HepG2 (cell line): Measurements from ENCODE around the gene NXT1. TPM values are rescaled to one million over a fixed set of nuclear protein-coding genes. Genes with fewer than 3 reads are reported as not detected.

Experiments used
- ATAC-seq: fragments of 200-7000 bp; cut with Tn5 transposase; 3 replicates; pipeline ENCODE4 v1.9.1; 2020; ENCODE audit warnings: mild to moderate bottlenecking, moderate library complexity
- BruUV-seq: library from RNA; stranded (reverse); fragments of 400-500 nt; replicated peaks from 2 replicates; lab custom pipeline; 2021; lab: Mats Ljungman, UMichigan
- CTCF ChIA-PET: fragments of 300-600 bp; formaldehyde crosslinking; extraction: SDS; loops from one replicate; lab custom pipeline; 2021; ENCODE audit warnings: low total read pairs, inconsistent platforms, low intra/inter-chr PET ratio; lab: Yijun Ruan, JAX
- POLR2A ChIA-PET: fragments of 350-600 bp; sonication (Branson Sonifier 250); formaldehyde crosslinking; loops from one replicate; lab custom pipeline; 2020; ENCODE audit warnings: antibody characterized with exemption, inconsistent platforms; lab: Yijun Ruan, JAX
- DNase-seq: peaks from one replicate; pipeline ENCODE4 v3.0.0-alpha.2; 2015; ENCODE audit warnings: low spot score
- FAIRE-seq: peaks from 3 replicates; lab custom pipeline; 2011; peaks lifted over from hg19 to GRCh38; lab: Jason Lieb, UNC
- H2AFZ ChIP-seq: one replicate; pipeline ENCODE4 v1.6.1; 2011; ENCODE audit warnings: low read length, inconsistent platforms
- H3K27ac ChIP-seq: fragments of 300-600 bp; 3 replicates; pipeline ENCODE4 v1.8.0; 2011; ENCODE audit warnings: mixed run types, mild to moderate bottlenecking, mixed read lengths, low read length, inconsistent platforms; ENCODE audit not compliant: insufficient read depth; ENCODE audit errors: extremely low read length
- H3K27me3 ChIP-seq, 2 experiments: fragments of 200-600 bp in 1 of 2; 2 replicates in 1 of 2; 3 replicates in 1 of 2; pipeline versions ENCODE4 v1.6.0 to v1.8.0; 2011; ENCODE audit warnings: low read length in 2 of 2, mild to moderate bottlenecking in 2 of 2, moderate library complexity in 2 of 2, inconsistent platforms in 1 of 2; ENCODE audit not compliant: insufficient read depth in 2 of 2, control insufficient read depth in 1 of 2
- H3K36me3 ChIP-seq, 2 experiments: fragments of 200-600 bp in 1 of 2; replicated peaks in 1 of 2; 2 replicates in 1 of 2; 3 replicates in 1 of 2; pipeline versions ENCODE4 v1.5.1 to v1.8.0; 2011; ENCODE audit warnings: low read length in 2 of 2, inconsistent platforms in 1 of 2; ENCODE audit not compliant: insufficient read depth in 2 of 2, control insufficient read depth in 1 of 2
- H3K4me1 ChIP-seq: 2 replicates; pipeline ENCODE4 v1.5.1; 2012; ENCODE audit warnings: low read length, inconsistent platforms; ENCODE audit not compliant: insufficient read depth
- H3K4me2 ChIP-seq: 2 replicates; pipeline ENCODE4 v1.6.0; 2011; ENCODE audit warnings: low read depth, low read length, inconsistent platforms
- H3K4me3 ChIP-seq, 3 experiments: fragments of 200-600 bp in 1 of 3; sonication (generic), shearing (Covaris generic) in 1 of 3; replicated peaks in 1 of 3; 2 replicates each; pipeline ENCODE4 v1.5.1; 2011 to 2016; ENCODE audit warnings: low read length in 3 of 3, inconsistent platforms in 2 of 3, low read depth in 2 of 3, mild to moderate bottlenecking in 2 of 3, control low read depth in 1 of 3, mixed read lengths in 1 of 3; ENCODE audit not compliant: insufficient read depth in 1 of 3
- H3K79me2 ChIP-seq: one replicate; pipeline ENCODE4 v1.6.1; 2011; ENCODE audit warnings: low read length, inconsistent platforms; ENCODE audit not compliant: insufficient read depth
- H3K9ac ChIP-seq: 2 replicates; pipeline ENCODE4 v1.6.0; 2011; ENCODE audit warnings: mild to moderate bottlenecking, low read depth, low read length, inconsistent platforms; ENCODE audit not compliant: insufficient read depth
- H3K9me3 ChIP-seq: 2 replicates; pipeline ENCODE4 v1.5.1; 2012; ENCODE audit warnings: mild to moderate bottlenecking, low read length
- H4K20me1 ChIP-seq: 2 replicates; pipeline ENCODE4 v1.6.0; 2011; ENCODE audit warnings: inconsistent platforms, mild to moderate bottlenecking, low read length, moderate library complexity; ENCODE audit not compliant: insufficient read depth
- ELF4 ChIP-seq: sonication (generic); formaldehyde crosslinking; IDR thresholded peaks from 2 replicates; pipeline ENCODE4 v1.5.0; 2020; ENCODE audit warnings: missing genetic modification reagents, mild to moderate bottlenecking, moderate library complexity, borderline replicate concordance
- FOSL1 ChIP-seq: sonication (generic); formaldehyde crosslinking; IDR thresholded peaks from 2 replicates; pipeline ENCODE4 v1.9.0; 2021; ENCODE audit warnings: missing genetic modification reagents, borderline replicate concordance
- TBX2 ChIP-seq: sonication (generic); formaldehyde crosslinking; IDR thresholded peaks from 2 replicates; pipeline ENCODE4 v1.5.0; 2020; ENCODE audit warnings: missing genetic modification reagents, mild to moderate bottlenecking, borderline replicate concordance
- TERF1 ChIP-seq: sonication (generic); formaldehyde crosslinking; IDR thresholded peaks from 2 replicates; pipeline ENCODE4 v1.8.0; 2022; ENCODE audit warnings: mild to moderate bottlenecking, missing genetic modification reagents, moderate library complexity
- ZNF768 ChIP-seq: sonication (generic); formaldehyde crosslinking; IDR thresholded peaks from 2 replicates; pipeline ENCODE4 v1.4.0; 2020; ENCODE audit warnings: missing genetic modification reagents
- WGBS: methylation state at CpG from one replicate; pipeline ENCODE4 v1.1.6; 2017; ENCODE audit warnings: low lambda C conversion rate; 5-methylcytosine and 5-hydroxymethylcytosine counted together
- in situ Hi-C: cut with HindIII; loops from 2 replicates; pipeline ENCODE4 v1.10.0; 2017; ENCODE audit warnings: low pct_unique_long_range_greater_than_20kb; ENCODE audit not compliant: extremely low pct_ligation_motif_present
- intact Hi-C: fragments of 100-400 bp; cut with micrococcal nuclease; formaldehyde crosslinking; loops from one replicate; pipeline ENCODE4 v1.10.0; 2022; ENCODE audit not compliant: unreplicated experiment
- polyA plus RNA-seq, 8 experiments: library from polyadenylated mRNA; depleted of rRNA in 3 of 8; stranded (reverse) in 7 of 8; unstranded in 1 of 8; fragments of >200 nt; fragmentation: Illumina TruSeq in 4 of 8; extraction: Trizol in 4 of 8; gene quantifications; 2 replicates each; pipeline versions ENCODE4 v1.2.1 to v1.2.3, GENCODE V29; 2011 to 2016; ENCODE audit warnings: low read depth in 4 of 8, missing spikeins in 1 of 8, mixed read lengths in 1 of 8; ENCODE audit not compliant: insufficient read depth in 1 of 8
- total RNA-seq, 5 experiments: library from RNA; depleted of rRNA; stranded (reverse); fragments of >200 nt; fragmentation: Illumina TruSeq; extraction: Trizol; gene quantifications; 2 replicates each; pipeline ENCODE4 v1.2.3, GENCODE V29; 2016; ENCODE audit warnings: low read depth in 1 of 5

Gene NXT1
- total and polyA plus RNA-seq, 2 of the 13 experiments (the other 11 are each of a cell fraction or from before 2014, with no cell fraction given) = 35.6 to 65.9 TPM

- 61% methylated on average over 12 of the region's 15 CpGs for WGBS
- no peaks in the 10 kb centered on the region for H3K4me1 ChIP-seq
- in situ Hi-C loops (no loop called here), intact Hi-C loops (no loop called here)
- TF ChIP-seq ELF4 (CRISPR knock-in tag) (no peak), TBX2 (no peak), FOSL1 (CRISPR knock-in tag) (no peak), TERF1 (CRISPR knock-in tag) (no peak), ZNF768 (0 out of 2 replicates have a peak, but pooled peaks have one; percentile 8)
- no peaks in the 10 kb centered on the region for H3K27me3 ChIP-seq
- H3K79me2 ChIP-seq = no peaks in the 10 kb centered on the region
- no peak overlapping the region for H3K9ac ChIP-seq
- no peak overlapping the region for H3K4me3 ChIP-seq
- no peak overlapping the region for H3K27ac ChIP-seq
- ChIA-PET CTCF (no interaction called here), POLR2A (no interaction called here)
- no peaks in the 10 kb centered on the region for H4K20me1 ChIP-seq
- H2AFZ ChIP-seq = no peak overlapping the region
- DNase-seq (no peak), ATAC-seq (peak; percentile 27; the same call in 1 of the 3 replicates), FAIRE-seq (no peak)
- BruUV-seq = no TSS peak
- no peaks in the 10 kb centered on the region for H3K9me3 ChIP-seq
- no peak overlapping the region for H3K4me2 ChIP-seq
- H3K36me3 ChIP-seq = no peaks in the 10 kb centered on the region
Observed at GRCh38 chr20:23327617-23328333, 22.8 kb upstream of the NXT1 start.
